ENCODE results near the gene GALR1. TPM values are rescaled to one million over a fixed set of nuclear protein-coding genes. Genes with fewer than 3 reads are reported as not detected.
"Not testable (repeated sequence)": the region's sequence is repeated elsewhere in the genome, so short reads cannot be mapped to it uniquely, and the experiment has no call there.

Gene GALR1
- total RNA-seq, 1 donor from 2014 or later = 0.09 TPM

DNA sequence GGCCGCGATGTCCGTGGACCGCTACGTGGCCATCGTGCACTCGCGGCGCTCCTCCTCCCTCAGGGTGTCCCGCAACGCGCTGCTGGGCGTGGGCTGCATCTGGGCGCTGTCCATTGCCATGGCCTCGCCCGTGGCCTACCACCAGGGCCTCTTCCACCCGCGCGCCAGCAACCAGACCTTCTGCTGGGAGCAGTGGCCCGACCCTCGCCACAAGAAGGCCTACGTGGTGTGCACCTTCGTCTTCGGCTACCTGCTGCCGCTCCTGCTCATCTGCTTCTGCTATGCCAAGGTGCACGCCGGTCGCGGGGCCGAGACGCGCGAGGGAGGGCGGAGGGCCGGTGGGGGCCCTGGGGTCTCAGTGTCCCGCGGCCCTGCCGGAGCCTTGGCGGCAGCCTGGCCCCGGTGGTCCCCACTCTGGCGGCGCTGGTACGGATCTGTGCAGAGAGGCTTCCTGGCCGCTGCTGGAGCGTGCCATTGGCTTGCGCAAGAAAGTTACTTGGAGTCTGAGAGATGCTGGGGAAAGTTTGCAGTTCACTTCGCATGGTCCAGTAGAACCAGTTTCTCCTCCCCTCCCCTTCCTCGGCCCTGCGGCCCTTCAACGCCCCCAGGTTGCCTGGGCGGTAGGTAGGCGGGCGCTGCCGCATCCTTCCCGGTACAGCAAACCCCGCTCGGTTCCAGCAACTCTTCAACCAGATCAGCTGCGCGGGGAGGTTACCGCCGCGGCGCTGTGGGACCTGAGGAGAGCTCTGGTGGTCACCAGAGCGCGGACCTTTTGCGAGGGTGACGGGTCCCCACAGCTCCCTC lies 1.5 kb downstream of the GALR1 start:
- no peak for DNase-seq (ENCODE audit: low spot score)

DNA sequence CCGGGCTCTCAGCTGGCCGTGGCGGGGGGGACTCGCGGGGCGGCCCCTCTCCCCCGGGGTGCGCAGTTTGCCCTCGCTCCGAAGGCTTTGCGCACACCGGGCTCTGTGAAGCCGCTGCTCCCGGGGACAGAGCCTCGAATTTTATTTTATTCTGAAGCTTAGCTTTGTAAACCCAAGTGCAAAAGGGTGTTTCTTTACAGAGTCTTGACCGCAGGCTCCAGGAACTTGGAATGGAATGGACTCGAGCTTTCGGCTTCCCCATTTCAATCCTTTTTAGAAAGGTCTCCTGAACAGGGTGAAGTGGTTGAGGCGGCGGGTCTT lies 2.0 kb downstream of the GALR1 start:
- DNase-seq (ENCODE audit: low spot score) = no peak

GRCh38 chr18:77254711-77255405 lies 5.2 kb downstream of the GALR1 start:
- no peak for DNase-seq (ENCODE audit: low spot score)

DNA sequence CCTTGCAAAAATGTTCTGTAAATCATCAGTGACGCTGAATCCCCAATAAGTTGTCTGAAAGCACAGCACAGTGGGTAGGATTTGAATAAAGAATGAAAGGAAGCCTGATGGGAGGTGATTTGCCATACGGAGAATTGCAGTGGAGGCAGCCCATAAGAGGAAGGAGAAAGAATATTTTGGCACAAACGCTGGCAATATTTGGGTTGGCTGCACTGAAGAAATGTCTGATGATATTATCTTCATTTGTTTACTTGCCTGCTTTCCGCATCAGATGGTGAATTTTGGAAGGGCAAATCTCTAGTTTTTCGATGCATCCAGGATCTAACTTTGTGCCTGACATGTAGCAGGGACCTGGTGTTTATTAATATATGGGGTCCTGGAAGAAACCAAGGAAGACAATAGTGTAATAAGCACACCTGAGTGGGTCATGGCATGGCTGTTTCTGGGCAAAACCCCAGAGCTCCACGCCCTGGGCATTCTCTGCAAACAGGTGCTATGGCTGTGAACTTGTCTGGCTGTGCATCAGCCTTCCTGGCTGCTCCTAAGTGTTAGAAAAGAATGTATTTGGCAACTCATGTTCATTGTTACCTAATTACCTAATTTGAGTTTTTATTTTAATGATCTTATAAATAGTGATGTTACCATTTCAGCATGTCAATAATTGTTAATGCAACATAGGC lies 5.9 kb downstream of the GALR1 start:
- no peak for DNase-seq (ENCODE audit: low spot score)

GRCh38 chr18:77262643-77263465 lies 13.2 kb downstream of the GALR1 start:
- DNase-seq (ENCODE audit: low spot score) = no peak

DNA sequence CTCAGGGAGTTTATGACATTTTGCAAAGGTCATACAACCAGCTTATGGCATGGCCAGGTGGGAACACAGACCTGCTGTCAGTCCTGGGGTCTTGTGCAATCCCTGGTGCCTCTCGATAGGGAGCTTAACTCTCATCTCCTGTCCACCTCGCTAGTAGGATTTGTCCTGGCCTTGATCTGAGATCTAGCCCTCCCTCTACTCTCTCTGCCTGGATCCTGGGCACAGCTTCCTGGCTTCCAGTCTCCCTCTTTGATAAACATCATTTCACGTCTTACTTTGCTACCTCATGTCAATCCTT lies 13.8 kb downstream of the GALR1 start:
- DNase-seq (ENCODE audit: low spot score) = no peak

DNA sequence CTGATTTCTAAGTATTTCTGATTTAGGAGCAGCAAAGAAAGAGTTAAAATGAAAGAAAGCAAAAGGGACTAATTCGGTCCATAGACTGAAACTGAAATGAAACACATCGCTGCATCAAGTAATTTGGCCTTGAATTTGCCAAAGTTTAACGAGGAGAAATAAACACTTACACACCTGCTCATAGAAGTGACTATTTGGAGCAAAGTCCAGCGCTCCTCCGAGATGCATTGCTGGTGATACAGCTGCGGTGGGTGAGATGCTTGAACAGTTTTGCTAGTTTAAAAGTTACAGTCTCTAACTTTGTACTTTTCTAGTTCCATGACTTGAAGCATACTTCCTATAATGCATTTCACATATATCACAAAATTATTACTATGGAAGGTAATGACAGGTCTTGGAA lies 18.3 kb downstream of the GALR1 start:
- no peak for DNase-seq (ENCODE audit: low spot score)

GRCh38 chr18:77268456-77268855 lies 18.8 kb downstream of the GALR1 start:
- DNase-seq (ENCODE audit: low spot score) = no peak

GRCh38 chr18:77271576-77272481 lies 22.2 kb downstream of the GALR1 start:
- DNase-seq (ENCODE audit: low spot score) = no peak

GRCh38 chr18:77290841-77291240 lies 41.2 kb downstream of the GALR1 start:
- not testable (repeated sequence) for DNase-seq (ENCODE audit: low spot score)

DNA sequence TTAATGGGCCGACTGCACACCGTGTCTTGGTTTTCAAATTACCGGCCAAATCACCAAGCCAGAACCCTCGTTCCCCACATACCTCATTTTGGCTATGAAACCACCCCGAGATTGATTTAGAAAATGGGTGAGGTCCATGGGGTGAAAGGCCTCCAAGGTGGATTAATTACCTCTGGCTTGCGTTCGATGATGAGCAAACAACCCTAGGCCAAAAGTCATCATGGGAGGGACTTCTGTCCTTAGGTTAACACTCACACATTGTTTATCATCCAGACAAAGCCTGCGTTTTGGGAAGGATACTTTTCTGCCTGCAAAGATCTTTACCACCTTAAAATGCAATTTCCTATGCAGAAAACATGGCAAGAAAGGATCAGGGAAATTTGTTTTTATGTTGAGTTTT lies 48.5 kb downstream of the GALR1 start:
- DNase-seq (ENCODE audit: low spot score) = no peak

DNA sequence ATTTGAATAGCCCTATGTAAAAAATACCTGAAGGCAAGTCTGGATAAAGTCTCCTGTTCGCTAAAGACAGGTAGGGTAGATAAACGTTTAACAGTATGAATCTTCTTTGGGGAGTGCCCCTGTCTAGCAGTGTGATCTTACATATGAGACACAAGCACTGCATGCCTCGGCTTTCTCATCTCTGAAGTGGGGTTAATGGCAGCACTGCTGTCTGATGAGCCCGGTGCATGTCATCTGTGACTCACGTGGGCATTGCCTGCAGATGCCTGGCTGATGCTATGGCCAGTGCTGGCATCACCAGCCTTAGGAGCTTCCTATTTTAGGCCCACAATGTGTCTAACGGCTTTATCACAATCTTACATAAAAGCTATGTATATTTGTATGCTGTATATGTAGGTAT lies 50.1 kb downstream of the GALR1 start:
- no peak for DNase-seq (ENCODE audit: low spot score)

- no peak for DNase-seq (ENCODE audit: low spot score)
These were observed 50.9 kb downstream of the GALR1 start for GRCh38 chr18:77300579-77300978.

GRCh38 chr18:77304268-77304667 lies 54.6 kb downstream of the GALR1 start:
- DNase-seq (ENCODE audit: low spot score) = no peak

GRCh38 chr18:77305676-77306075 lies 56.0 kb downstream of the GALR1 start:
- DNase-seq (ENCODE audit: low spot score) = no peak

DNA sequence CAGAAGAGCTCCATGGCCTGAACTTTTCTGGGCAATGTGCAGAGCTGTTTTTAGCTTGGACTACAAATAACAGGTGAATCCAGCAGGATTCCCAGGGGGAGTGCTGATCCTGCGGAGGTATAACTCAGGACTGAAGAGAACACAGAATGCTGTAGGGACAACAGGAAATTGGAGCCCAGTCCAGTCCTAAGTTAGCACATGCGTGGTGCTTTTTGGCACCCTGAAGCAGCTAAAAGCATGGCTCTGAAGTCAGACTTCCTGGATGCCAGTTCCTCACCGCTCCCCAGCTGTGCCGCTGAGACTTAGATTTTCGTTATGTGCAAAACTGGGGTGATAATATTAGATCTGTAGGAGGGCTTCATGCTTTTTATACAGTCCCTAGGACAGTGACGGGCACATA lies 58.6 kb downstream of the GALR1 start:
- DNase-seq (ENCODE audit: low spot score) = no peak

GRCh38 chr18:77314511-77314910 lies 64.9 kb downstream of the GALR1 start:
- DNase-seq (ENCODE audit: low spot score) = no peak

DNA sequence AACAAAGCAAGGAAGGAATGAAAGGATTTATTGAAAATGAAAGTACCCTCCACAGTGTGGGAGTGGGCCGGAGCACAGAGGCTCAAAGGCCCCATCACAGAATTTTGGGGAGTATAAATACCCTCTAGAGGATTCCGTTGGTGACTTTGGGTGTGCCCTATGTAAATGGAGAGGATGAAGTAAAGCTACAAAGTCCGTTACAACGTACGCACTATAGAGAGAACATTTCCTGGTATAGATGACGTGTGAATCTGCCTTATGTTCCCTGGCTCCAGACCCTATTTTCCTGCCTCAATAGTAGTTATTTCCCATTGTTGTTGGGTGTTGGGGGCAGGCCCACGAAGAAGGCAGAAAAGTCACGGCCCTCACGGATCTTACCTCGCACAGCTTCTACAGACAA lies 65.3 kb downstream of the GALR1 start:
- DNase-seq (ENCODE audit: low spot score) = no peak

- no peak for DNase-seq (ENCODE audit: low spot score)
These were observed 66.4 kb downstream of the GALR1 start for GRCh38 chr18:77316008-77316407.

GRCh38 chr18:77316641-77317040 lies 67.0 kb downstream of the GALR1 start:
- no peak for DNase-seq (ENCODE audit: low spot score)

DNA sequence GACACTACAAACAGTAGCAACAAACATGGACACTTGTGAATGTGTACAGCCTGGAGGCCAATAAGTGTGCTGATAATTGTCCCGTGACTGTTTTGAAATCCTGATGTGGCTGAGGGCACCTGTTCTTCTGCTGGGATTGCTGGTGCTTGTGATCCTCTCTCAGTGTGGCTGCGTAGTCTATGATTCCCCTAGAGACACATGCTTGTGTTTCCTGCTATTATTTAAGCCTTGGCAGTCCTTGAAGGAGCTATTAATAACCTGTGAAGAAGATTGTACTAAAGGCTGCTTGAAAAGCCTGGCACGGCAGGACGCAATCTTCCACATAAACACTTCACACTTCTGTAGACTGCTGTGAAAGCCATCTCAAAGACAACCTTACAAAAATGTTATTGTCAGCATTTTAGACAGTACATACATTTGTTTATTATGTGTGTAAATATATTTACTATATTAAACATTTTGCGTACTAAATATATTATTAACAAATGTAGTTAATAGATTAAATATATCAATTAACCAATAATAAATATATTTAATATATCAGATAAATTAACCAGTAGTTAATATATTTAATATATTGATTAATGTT lies 71.4 kb downstream of the GALR1 start:
- no peak for DNase-seq (ENCODE audit: low spot score)
